Skeletal muscle satellite cell (primary cell): ENCODE results near the gene CAMSAP3.

ENCODE experiments used
- H3K27me3 ChIP-seq: 2 replicates; pipeline ENCODE4 v1.7.0; 2013; ENCODE audit warnings: low read length; ENCODE audit not compliant: control insufficient read depth, insufficient read depth
- H3K36me3 ChIP-seq: 2 replicates; pipeline ENCODE4 v1.7.0; 2013; ENCODE audit warnings: mild to moderate bottlenecking, control low read depth, low read length; ENCODE audit not compliant: insufficient read depth
- H3K4me1 ChIP-seq: 2 replicates; pipeline ENCODE4 v1.7.0; 2013; ENCODE audit warnings: low read length; ENCODE audit not compliant: control insufficient read depth, insufficient read depth
- H3K4me2 ChIP-seq: 2 replicates; pipeline ENCODE4 v1.7.0; 2013; ENCODE audit warnings: mild to moderate bottlenecking, low read length
- H3K4me3 ChIP-seq: 2 replicates; pipeline ENCODE4 v1.7.0; 2013; ENCODE audit warnings: low read length
- H3K9ac ChIP-seq: 2 replicates; pipeline ENCODE4 v1.7.0; 2013; ENCODE audit warnings: mild to moderate bottlenecking, low read depth, low read length, moderate library complexity
- H3K9me3 ChIP-seq: replicated peaks from 2 replicates; pipeline ENCODE4 v1.7.0; 2013; ENCODE audit warnings: mild to moderate bottlenecking, control low read depth, low read length

CAMSAP3 gene

GRCh38 chr19:7606289-7606688 is 10.6 kb downstream of the CAMSAP3 start:
- Histone ChIP-seq H3K9ac (no peak overlapping the region), H3K4me2 (no peak overlapping the region), H3K36me3 (no peaks in the 10 kb centered on the region), H3K4me1 (no peaks in the 10 kb centered on the region), H3K4me3 (no peak overlapping the region), H3K27me3 (peaks cover 10% of the 10 kb centered on the region), H3K9me3 (no peaks in the 10 kb centered on the region)

GRCh38 chr19:7607212-7607873 is 11.7 kb downstream of the CAMSAP3 start:
- Histone ChIP-seq H3K4me3 (no peak overlapping the region), H3K4me1 (no peaks in the 10 kb centered on the region), H3K36me3 (no peaks in the 10 kb centered on the region), H3K27me3 (peaks cover 10% of the 10 kb centered on the region), H3K4me2 (no peak overlapping the region), H3K9me3 (no peaks in the 10 kb centered on the region), H3K9ac (no peak overlapping the region)

GRCh38 chr19:7607874-7608560 is 12.4 kb downstream of the CAMSAP3 start:
- Histone ChIP-seq H3K4me3 (no peak overlapping the region), H3K9me3 (no peaks in the 10 kb centered on the region), H3K4me2 (no peak overlapping the region), H3K36me3 (no peaks in the 10 kb centered on the region), H3K27me3 (peaks cover 10% of the 10 kb centered on the region), H3K9ac (no peak overlapping the region), H3K4me1 (no peaks in the 10 kb centered on the region)

GRCh38 chr19:7610491-7611240 is 15.0 kb downstream of the CAMSAP3 start:
- Histone ChIP-seq H3K4me3 (no peak overlapping the region), H3K9ac (no peak overlapping the region), H3K9me3 (no peaks in the 10 kb centered on the region), H3K36me3 (no peaks in the 10 kb centered on the region), H3K27me3 (peaks cover 3% of the 10 kb centered on the region), H3K4me1 (no peaks in the 10 kb centered on the region), H3K4me2 (no peak overlapping the region)

GRCh38 chr19:7611541-7612279 is 16.0 kb downstream of the CAMSAP3 start:
- H3K4me2 ChIP-seq = no peak overlapping the region
- no peaks in the 10 kb centered on the region for H3K36me3 ChIP-seq
- H3K9ac ChIP-seq = no peak overlapping the region
- H3K4me1 ChIP-seq = no peaks in the 10 kb centered on the region
- H3K27me3 ChIP-seq = peaks cover 3% of the 10 kb centered on the region
- no peak overlapping the region for H3K4me3 ChIP-seq
- H3K9me3 ChIP-seq = no peaks in the 10 kb centered on the region

- Histone ChIP-seq H3K4me2 (no peak overlapping the region), H3K27me3 (peaks cover 3% of the 10 kb centered on the region), H3K4me1 (no peaks in the 10 kb centered on the region), H3K9me3 (no peaks in the 10 kb centered on the region), H3K9ac (no peak overlapping the region), H3K36me3 (no peaks in the 10 kb centered on the region), H3K4me3 (no peak overlapping the region)
Measured at GRCh38 chr19:7612282-7613274, 16.9 kb downstream of the CAMSAP3 start.

GRCh38 chr19:7614859-7615741 is 19.4 kb downstream of the CAMSAP3 start:
- H3K9me3 ChIP-seq = no peaks in the 10 kb centered on the region
- no peak overlapping the region for H3K9ac ChIP-seq
- no peaks in the 10 kb centered on the region for H3K27me3 ChIP-seq
- H3K4me3 ChIP-seq = no peak overlapping the region
- no peak overlapping the region for H3K4me2 ChIP-seq
- H3K4me1 ChIP-seq = peaks cover 10% of the 10 kb centered on the region
- peaks cover 7% of the 10 kb centered on the region for H3K36me3 ChIP-seq

GRCh38 chr19:7617172-7617571 is 21.5 kb downstream of the CAMSAP3 start:
- Histone ChIP-seq H3K9me3 (no peaks in the 10 kb centered on the region), H3K9ac (no peak overlapping the region), H3K4me2 (no peak overlapping the region), H3K36me3 (peaks cover 22% of the 10 kb centered on the region), H3K27me3 (no peaks in the 10 kb centered on the region), H3K4me1 (peaks cover 10% of the 10 kb centered on the region), H3K4me3 (no peak overlapping the region)

- peaks cover 27% of the 10 kb centered on the region for H3K36me3 ChIP-seq
- H3K4me1 ChIP-seq = peaks cover 10% of the 10 kb centered on the region
- no peak overlapping the region for H3K4me3 ChIP-seq
- no peaks in the 10 kb centered on the region for H3K27me3 ChIP-seq
- no peak overlapping the region for H3K4me2 ChIP-seq
- no peak overlapping the region for H3K9ac ChIP-seq
- no peaks in the 10 kb centered on the region for H3K9me3 ChIP-seq
Measured at GRCh38 chr19:7617735-7618134, 22.1 kb downstream of the CAMSAP3 start.

- Histone ChIP-seq H3K9ac (no peak overlapping the region), H3K27me3 (no peaks in the 10 kb centered on the region), H3K9me3 (no peaks in the 10 kb centered on the region), H3K36me3 (peaks cover 33% of the 10 kb centered on the region), H3K4me1 (peaks cover 10% of the 10 kb centered on the region), H3K4me3 (no peak overlapping the region), H3K4me2 (no peak overlapping the region)
Measured at GRCh38 chr19:7618348-7618747, 22.7 kb downstream of the CAMSAP3 start.
